ENCODE data around the gene BTBD6. TPM values are rescaled to one million over a fixed set of nuclear protein-coding genes. Genes with fewer than 3 reads are reported as not detected.

BTBD6 gene
- total RNA-seq, 1 donor from 2014 or later: 34.4 TPM

DNA sequence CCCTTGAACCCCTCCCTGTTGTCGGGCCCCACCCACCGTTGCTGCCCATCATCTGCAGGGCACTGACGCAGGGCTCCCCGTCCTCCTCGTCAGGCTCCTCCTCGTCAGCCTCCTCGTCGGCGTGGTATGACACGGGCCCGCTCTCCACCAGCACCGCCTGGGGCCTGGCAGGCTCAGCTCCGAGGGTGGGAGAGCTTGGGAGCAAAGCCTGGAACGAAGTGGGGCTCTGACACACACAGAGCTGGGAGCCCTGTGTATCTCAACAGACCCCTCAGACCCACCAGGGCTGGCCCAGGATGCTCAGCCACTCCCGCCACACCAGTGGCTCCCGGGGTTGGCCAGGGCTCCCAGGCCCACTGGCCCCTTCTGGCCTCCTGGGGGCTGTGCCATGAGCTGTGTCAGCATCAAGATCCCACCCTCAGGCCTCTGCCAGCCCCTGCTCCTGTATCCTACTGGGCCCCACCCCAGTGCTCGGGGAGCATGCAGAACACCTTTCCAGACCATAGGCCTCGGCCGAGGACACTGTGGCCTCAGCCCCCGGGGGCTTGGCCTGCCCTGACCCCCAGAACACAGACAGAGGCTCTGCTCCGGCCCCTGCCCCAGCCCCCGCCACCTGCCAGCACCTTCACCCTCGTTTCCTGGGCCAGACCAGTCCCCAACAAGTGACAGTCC is 37.1 kb upstream of the BTBD6 start:
- ATAC-seq: no peak

- no peak for ATAC-seq
Observed at GRCh38 chr14:105211758-105212089, 36.6 kb upstream of the BTBD6 start.

GRCh38 chr14:105212541-105213300 is 35.6 kb upstream of the BTBD6 start:
- no peak for ATAC-seq

- ATAC-seq: no peak
Observed at GRCh38 chr14:105213361-105213760, 35.0 kb upstream of the BTBD6 start.

GRCh38 chr14:105214324-105214915 is 33.9 kb upstream of the BTBD6 start:
- no peak for ATAC-seq

DNA sequence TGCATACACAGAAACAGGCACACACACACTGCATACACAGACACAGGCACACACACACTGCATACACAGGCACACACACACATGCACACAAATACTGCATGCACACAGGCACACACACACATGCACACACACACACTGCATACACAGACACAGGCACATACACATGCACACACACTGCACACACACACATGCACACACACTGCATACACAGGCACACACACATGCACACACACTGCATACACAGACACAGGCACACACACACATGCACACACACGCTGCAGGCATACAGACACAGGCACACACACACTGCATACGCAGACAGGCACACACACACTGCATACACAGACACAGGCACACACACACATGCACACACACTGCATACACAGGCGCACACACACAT is 32.7 kb upstream of the BTBD6 start:
- ATAC-seq: no peak

DNA sequence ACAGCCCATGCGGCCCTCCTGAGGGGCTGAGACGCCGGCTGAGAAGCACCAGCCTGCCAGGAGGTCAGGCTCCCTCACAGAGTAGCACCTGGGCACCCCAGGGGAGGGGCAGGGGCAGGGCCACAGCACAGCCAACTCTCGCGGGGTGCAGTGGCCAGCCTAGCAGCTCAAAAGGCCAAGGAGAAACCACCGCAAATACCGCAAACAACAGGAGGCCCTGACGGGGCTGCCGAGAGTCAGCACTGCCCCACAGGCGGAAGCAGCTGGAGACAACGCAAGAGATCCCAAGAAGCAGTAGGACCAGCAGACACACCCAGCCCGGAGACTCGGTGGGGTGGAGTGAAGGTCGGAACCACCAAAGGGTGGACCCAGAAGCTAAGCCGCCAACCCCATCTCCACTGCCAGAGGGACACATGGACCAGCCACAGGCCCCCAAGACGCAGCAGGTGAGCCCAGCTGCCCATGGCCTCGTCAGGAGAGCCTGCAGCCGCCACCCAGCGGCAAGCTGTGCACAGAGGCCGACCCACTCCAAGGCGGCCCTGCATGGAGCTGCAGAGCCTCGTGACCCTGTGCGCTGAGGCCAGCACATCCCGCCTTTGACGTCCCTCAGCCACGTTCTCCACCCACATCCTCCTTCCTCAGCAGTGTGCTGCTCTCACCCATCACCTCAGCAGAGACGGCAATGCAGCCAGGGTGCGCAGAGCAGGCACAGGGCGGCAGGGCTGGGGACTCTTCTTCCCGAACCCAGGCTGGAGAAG is 31.7 kb upstream of the BTBD6 start:
- no peak for ATAC-seq

GRCh38 chr14:105217774-105218173 is 30.6 kb upstream of the BTBD6 start:
- no peak for ATAC-seq

GRCh38 chr14:105218611-105219010 is 29.7 kb upstream of the BTBD6 start:
- no peak for ATAC-seq

DNA sequence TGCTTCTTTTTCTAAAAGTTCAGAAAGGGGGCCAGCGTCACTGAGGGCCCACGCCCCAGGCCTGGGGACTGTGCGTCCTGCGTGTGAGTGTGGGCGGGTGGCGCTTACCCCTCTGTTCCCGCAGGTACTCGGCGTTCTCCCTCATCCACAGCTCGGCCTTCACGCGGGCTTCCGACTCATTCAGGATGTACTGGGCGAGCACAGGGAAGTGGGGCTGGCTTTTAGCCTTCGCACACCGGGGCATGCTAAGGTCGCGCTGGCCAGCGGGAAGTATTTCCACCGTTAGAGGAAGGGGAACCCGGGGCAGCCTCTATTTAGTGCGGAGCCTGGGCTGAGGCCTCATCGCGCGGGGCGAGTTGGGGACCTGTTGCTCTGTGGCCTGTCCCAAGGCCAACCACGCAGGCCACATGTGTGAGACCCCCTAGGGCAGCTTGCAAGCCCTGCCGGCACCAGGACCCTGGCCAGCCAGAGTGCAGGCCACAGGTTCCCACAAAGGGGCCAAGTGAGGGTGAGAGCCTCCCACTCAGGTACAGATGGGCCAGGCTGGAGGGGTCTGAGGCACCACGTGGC is 29.2 kb upstream of the BTBD6 start:
- ATAC-seq: no peak

DNA sequence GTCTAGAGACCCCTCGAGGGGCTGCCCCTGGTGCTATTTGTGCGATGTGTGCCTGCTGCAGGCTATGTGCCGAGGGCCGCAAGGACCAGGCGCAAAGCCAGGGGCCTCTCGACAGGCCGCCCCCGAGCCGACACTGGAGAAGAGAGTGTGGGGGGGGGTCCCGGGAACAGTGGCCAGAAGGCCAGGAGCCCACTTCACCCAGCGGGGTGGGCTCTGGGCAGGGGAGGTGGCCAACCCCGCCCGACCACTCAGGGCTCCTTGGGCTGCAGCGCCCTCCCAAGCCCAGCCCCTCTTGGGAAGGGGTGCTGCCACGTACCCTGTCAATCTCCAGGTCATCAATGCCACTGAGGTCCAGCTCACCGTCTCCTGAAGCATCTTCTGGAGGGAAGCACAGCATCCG is 28.6 kb upstream of the BTBD6 start:
- ATAC-seq: no peak

- ATAC-seq: no peak
Observed at GRCh38 chr14:105220699-105221597, 27.4 kb upstream of the BTBD6 start.

DNA sequence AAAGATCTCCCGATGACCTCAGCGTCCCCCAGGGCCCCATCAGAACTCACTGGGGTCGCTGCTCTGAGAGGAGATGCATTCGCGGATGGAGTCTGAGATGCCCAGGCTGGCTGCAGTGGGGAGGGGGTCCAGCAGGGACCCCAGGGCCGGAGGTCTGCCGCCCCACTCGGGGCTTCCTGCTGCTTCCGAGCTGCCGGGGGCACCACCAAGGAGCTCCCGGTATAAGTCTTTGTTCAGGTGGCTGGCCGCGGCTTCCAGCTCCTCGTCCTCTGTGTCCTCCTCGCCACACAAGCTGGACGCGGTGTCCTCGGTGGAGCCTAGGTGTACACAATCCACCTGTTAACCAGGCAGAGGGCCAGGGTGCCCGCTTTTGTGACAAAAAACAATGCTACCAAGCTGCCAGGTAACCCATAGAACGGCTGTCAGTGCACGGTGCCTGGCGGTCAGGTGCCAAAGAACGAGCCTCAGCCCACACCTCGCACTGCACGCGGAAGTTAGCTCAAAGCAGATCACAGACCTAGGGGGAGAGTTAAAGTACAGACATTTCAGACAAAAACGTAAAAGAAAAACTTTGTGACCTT is 26.6 kb upstream of the BTBD6 start:
- ATAC-seq: no peak

- ATAC-seq: peak; percentile 92
Observed at GRCh38 chr14:105223260-105223659, 25.1 kb upstream of the BTBD6 start.

GRCh38 chr14:105223770-105224544 is 24.4 kb upstream of the BTBD6 start:
- ATAC-seq: peak; percentile 52

DNA sequence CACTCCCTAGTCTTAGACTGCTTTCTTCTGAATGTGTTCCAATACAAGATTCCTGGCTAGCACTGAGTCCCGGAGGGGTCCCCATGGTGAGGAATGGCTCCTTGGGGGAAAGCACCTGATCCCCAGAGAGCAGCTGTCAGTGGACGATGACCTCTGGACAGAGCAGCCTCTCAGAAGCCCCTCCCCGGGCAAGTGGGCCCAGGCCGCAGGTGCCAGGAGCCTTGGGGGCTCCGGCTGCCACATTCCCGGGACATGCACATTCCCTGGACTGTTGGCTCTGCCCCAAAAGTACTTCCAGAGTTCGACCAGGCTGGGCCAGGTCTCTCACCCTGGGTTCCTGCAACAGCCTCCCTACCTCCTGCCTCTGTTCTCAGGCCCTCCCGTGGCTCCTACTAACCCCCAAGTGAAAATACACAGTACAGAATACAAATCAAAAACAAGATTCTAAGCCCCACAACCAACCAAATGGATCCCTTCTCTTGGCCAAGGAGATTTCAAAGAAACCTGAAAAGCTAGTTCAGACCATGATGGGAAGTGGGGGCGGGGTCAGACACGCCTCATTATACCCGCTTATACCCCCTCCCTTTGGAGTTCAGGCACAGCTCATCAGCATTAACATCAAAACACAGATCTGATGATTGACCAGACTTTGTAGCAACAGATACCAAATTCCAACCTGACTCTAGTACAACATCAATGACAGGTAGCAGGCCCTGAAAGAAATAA is 23.3 kb upstream of the BTBD6 start:
- peak; percentile 65 for ATAC-seq

- no peak for ATAC-seq
Observed at GRCh38 chr14:105226198-105226597, 22.1 kb upstream of the BTBD6 start.

DNA sequence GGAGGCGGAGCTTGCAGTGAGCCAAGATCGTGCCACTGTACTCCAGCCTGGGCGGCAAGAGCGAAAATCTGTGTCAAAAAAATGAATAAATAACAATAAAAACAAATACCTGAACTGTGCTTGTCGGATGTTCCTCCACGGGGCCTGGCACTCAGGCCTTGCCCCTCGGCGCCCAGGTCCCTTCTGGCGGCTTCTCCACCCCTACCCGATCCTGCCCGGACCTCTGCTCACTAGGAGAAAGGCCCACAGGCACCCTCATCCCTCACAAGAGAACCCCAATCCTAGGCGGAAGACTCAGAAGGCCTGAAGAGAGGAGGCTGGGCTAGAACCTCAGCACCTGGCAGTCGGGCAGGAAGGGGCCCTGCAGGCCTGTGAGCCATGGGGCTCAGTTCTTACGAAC is 21.0 kb upstream of the BTBD6 start:
- no peak for ATAC-seq

DNA sequence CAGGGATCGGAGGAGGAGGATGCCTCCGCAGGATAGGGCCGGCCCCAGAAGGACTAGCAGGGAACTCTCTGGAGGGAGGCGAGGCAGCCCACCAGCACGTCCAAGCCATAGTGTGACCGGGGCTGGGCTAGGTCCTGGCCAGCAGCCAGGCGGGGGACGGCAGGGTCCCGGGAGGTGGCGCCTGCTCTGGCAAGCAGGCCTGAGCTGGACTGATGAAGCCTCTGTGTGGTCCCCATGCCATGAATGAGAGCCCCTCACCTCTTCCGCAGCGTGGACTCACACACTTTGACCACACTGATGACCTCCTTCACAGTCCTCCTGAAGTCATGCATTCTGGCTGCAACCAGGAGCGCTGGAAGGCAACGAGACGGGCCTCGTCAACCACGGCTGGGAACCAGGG is 19.8 kb upstream of the BTBD6 start:
- peak; percentile 17 for ATAC-seq

GRCh38 chr14:105229099-105229655 is 19.2 kb upstream of the BTBD6 start:
- ATAC-seq: no peak

Data from esophagus mucosa (tissue), 1 donor.